Activated CD4-positive, alpha-beta T cell treated with anti-CD3 and anti-CD28 coated beads for 1 hour (primary cell): ENCODE measurements around the gene GORASP1.
"Not testable (repeated sequence)": the region's sequence is repeated elsewhere in the genome, so short reads cannot be mapped to it uniquely, and the experiment has no call there.

Experiments
- DNase-seq: peaks from one replicate; pipeline ENCODE4 v3.0.0-alpha.2; 2020

The GORASP1 gene

DNA sequence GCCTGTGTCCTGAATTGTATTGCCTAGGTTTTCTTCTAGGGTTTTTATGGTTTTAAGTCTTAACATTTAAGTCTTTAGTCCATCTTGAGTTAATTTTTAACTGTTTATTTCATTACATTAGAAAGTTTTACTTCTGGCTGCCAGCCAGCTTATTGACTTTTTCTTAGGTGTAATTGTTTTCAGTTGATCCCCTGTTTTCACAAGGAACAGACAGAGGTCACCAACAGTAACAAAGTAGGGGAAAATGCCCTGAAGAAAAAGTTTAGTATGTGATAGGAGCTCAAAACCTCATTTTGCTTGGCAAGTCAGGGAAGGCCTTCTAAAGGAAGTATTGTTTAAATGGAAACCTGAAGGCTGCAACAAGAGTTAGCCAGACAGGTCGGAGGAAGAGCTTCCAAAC, 45.2 kb downstream of the GORASP1 start:
- no peak for DNase-seq

DNA sequence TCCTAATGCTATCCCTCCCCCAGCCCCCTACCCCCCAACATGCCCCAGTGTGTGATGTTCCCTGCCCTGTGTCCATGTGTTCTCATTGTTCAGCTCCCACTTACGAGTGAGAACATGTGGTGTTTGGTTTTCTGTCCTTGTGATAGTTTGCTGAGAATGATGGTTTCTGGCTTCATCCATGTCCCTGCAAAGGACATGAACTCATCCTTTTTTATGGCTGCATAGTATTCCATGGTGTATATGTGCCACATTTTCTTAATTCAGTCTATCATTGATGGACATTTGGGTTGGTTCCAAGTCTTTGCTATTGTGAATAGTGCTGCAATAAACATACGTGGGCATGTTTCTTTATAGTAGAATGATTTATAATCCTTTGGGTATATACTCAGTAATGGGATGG, 46.2 kb downstream of the GORASP1 start:
- not testable (repeated sequence) for DNase-seq

DNA sequence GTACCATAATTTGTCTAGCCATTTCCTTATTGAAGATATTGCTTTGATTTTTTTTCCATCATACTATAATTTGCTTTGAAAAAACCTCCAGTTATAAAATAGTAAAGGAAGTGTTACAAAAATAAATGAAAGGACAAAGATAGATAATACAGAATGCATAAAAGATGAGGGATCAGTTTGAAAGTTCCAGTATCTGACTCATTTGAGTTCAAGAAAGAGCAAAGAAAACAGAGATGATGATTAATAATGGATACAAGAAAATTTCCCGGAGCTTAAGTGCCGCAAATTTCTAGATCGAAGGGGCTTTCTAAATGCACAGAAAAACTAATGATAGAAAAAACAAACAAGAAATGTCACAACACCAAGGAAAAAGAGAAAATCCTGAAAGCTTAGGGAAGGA, 51.3 kb downstream of the GORASP1 start:
- DNase-seq = no peak

DNA sequence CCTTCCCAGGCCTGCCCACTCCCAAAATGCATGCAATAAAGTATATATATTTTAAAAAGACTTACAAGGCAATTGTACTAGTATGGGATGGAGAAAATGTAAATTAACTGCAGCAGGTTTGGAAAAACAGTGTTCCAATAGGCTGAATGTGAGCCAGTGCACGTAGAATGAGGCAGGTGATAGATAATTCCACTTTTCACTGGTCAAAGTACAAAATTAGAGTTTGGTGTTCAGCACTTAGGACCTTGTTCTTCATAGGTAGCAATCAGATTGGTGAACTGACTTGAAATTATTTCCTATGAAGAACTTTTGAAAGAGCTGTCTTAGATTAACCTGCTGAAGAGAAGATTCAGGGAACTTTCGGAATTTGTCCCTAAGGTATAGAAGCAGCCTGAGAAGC, 53.7 kb downstream of the GORASP1 start:
- DNase-seq = no peak

DNA sequence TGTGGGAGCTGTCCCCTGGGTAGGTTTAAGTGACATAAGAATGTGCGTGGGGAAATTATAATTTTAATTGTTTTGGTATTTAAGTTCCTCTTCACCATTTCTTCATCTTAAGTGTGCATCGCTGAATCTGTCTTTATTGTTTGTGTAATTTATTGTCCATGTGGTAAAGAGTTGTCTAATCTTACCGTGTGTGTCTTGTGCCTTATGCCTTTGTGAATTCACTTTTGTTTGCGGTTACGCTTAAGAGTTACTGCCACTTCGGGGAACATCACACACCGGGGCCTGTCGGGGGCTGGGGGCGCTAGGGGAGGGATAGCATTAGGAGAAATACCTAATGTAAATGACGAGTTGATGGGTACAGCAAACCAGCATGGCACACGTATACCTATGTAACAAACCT, 54.8 kb downstream of the GORASP1 start:
- DNase-seq = no peak

DNA sequence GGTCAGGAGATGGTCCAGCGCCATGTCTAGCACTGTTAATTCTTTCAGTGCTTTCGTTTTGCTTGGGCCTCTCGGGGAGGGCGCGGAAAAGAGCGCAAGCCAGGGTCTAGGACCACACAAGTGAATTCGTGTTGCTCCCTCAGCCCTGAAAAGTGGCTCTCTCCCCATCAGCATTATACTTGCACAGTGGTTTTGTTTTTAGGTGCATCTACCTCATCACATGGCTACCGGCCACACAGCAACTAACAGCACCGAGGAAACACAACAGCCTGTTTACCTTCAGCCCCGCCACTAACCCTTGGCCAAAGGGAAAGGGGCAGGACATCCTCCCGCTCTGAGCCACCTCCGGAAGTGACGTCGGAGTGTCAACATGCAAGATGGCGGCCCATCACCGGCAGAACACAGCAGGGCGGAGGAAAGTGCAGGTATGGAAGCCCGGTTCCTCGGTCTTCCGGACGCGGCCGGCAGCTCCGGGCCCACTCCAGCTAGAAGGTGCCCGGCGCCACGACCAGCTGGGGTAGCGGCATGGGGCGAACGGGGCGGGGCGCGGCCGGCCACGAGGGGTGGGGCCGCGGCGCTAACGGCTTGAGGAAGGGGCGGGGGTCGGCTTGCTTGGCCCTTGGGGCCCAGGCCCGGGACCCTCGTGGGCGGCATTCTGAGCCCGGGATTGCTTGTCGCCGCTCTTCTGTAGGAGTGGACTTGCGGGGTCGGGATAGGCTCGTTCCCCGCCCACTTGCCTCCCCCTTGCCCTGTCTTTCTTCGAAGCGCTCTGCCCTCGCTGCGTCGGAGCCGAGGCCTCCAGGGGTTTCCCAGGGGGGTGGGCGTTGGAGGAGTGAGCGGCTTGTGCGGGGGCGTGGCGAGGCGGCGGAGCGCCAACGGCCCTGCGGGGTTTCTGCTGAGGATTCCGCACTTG, 55.5 kb downstream of the GORASP1 start, which contains the start of the genes SCN11A and WDR48:
TSS of gene SCN11A (minus strand) at position 296 of the 913 bp plus-strand sequence. CDS start 101,582 bp downstream, outside the sequence.
TSS of gene WDR48 (plus strand) at position 368 of the 913 bp plus-strand sequence. CDS start at position 378, 10 bp downstream.
- DNase-seq = peak; percentile 85

DNA sequence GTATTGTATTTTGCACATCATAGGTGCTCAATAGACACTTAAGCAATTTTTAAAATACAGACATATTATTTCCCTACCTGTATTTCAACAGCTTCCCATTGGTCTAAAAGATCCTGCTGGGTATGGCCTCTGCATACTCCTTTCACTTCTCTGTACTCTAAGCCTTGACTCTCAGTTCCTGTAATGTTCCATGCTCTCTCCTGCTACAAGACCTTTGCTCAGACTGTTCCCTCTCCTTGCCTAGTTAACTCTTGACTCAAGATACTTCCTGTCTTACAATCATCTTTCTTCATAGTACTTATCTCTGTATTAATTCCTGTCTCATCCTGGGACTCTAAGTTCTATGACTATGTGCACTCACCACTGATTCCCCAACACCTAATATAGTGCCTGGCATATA, 57.4 kb downstream of the GORASP1 start:
- no peak for DNase-seq
